Measurements from ENCODE around the gene KCNF1.

Gene KCNF1

DNA sequence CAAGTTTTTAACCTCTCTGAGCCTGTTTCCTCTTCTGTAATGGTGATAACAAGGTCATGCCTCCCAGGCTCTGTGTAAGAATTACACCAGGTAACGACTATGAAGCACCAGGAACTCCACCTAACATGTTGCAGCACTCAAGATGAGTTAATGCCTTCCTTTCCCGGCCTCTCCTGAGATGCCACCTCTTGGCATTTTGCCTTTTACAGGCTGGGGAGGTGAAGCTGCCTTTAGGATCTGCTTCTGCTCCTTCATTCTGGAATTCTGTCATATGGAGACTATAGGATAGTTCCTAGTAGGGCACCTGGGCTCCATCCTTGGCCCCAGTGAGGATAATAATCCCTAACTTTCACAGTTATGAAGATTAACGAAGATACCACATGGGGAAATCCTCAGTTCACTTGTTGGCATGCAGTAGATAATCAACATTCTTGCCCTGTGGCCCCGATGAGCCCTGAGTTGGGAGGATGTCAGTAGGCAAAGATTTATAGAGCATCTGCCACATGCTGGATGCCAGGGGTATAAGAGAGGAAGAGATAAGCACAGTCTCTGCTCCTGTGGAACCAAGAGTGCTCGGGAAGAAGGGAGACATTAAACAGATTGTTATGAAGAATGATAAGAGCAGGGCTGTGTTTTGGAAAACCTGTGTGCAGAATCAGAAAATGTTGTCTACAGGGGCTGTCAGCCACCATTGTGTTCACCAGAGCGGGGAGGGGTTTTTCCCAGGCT, 43.9 kb upstream of the KCNF1 start:
- H3K9me3 ChIP-seq (replicated peaks in 1 of 2; ENCODE audit: control insufficient read depth in 2 of 2, insufficient read depth in 1 of 2, low read depth in 1 of 2, low read length in 2 of 2) = peaks cover 0 to 3% of the 10 kb centered on the region in 2 donors
- no peaks in the 10 kb centered on the region for H3K36me3 ChIP-seq (replicated peaks in 1 of 2; ENCODE audit: control insufficient read depth in 2 of 2, insufficient read depth in 2 of 2, low read length in 2 of 2)
- H2AK5ac ChIP-seq (ENCODE audit: low read depth, low read length) = no peak overlapping the region
- H3K27me3 ChIP-seq (ENCODE audit: control insufficient read depth in 3 of 3, insufficient read depth in 3 of 3, low read depth in 1 of 3, low read length in 3 of 3) = peaks cover 0 to 22% (median 0%) of the 10 kb centered on the region in 3 experiments
- no peak overlapping the region for H3K27ac ChIP-seq (replicated peaks; ENCODE audit: low read length)
- WGBS, 2 donors (ENCODE audit: extremely low coverage in 2 of 2, insufficient read length in 2 of 2, insufficient replicate concordance in 1 of 2) = no CpG with 5 or more reads among the region's 6 CpGs
- no peak overlapping the region for H2BK120ac ChIP-seq (ENCODE audit: low read depth, low read length)
- H3K4me3 ChIP-seq (ENCODE audit: low read length in 2 of 2) = no peak overlapping the region
- no peak overlapping the region for H3K23ac ChIP-seq (ENCODE audit: low read depth, low read length, poor library complexity)
- H2AFZ ChIP-seq (ENCODE audit: low read length) = no peak overlapping the region
- no peak overlapping the region for H3K4me2 ChIP-seq (ENCODE audit: insufficient read depth, low read length, poor library complexity, severe bottlenecking)
- no peak overlapping the region for H2BK5ac ChIP-seq (ENCODE audit: low read length)
- H4K91ac ChIP-seq (ENCODE audit: low read depth, low read length, poor library complexity) = no peak overlapping the region
- no peak overlapping the region for H4K8ac ChIP-seq (ENCODE audit: low read depth, low read length)
- peaks cover 0 to 5% of the 10 kb centered on the region in 2 donors for H3K4me1 ChIP-seq (ENCODE audit: control insufficient read depth in 2 of 2, insufficient read depth in 1 of 2, low read depth in 1 of 2, low read length in 2 of 2)
- no peaks in the 10 kb centered on the region for H3K79me1 ChIP-seq (ENCODE audit: low read depth, low read length)
- H3K14ac ChIP-seq (ENCODE audit: low read length) = no peak overlapping the region
- no peak overlapping the region for H2BK15ac ChIP-seq (ENCODE audit: low read length)
- H3K9ac ChIP-seq (ENCODE audit: low read depth, low read length, poor library complexity) = no peak overlapping the region
- H2BK12ac ChIP-seq (ENCODE audit: low read length) = no peak overlapping the region
- DNase-seq (ENCODE audit: low spot score) = no peak
- no peak overlapping the region for H3K4ac ChIP-seq (ENCODE audit: low read length)
- no peak overlapping the region for H3K18ac ChIP-seq (ENCODE audit: low read length)

DNA sequence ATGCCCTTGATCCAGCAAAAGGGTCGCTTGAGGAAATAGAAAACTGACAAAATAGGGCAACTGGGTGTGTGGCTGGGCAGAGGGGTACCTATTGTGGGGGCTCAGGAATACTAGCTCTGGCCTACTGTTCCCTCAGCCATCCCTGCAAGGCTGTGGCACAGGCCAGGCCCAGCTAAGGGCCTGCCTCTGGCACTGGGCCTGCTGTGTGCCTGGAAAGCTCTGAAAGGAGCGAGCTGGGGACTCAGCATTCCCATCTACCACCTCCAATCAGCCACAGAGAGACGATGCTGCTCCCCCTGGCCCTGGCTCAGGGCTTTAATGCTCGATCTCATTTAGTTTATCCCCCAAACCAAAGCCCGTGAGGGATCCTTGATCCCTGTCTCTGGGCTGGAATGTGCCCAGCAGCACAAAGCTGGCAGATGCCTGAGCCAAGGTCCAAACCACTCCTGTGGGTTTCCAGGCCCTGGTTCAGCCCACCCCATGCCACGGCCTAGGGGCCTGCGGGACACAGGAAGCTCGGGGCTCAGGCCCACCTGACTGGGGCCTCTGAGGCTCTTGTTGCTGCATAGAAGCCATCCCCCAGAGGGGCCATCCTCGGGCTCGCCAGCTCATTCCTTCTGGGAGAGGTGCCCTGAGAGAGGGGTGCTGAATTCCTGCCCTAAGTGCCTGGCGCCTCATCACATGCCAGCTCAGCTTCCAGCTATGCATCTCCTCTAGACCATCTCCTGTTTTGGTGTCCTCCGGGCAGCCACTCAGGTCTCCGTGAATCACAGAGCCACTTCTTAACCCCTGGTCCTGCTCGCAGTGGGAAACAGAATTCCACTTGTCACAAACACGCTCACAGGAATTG, 43.0 kb upstream of the KCNF1 start:
- Histone ChIP-seq H3K9ac (ENCODE audit: low read depth, low read length, poor library complexity) (no peak overlapping the region), H2BK15ac (ENCODE audit: low read length) (peak overlapping the region; percentile 51), H3K23ac (ENCODE audit: low read depth, low read length, poor library complexity) (peak overlapping the region; percentile 49), H3K9me3 (replicated peaks in 1 of 2; ENCODE audit: control insufficient read depth in 2 of 2, insufficient read depth in 1 of 2, low read depth in 1 of 2, low read length in 2 of 2) (peaks cover 0 to 3% of the 10 kb centered on the region in 2 donors), H3K4me2 (ENCODE audit: insufficient read depth, low read length, poor library complexity, severe bottlenecking) (no peak overlapping the region), H4K8ac (ENCODE audit: low read depth, low read length) (no peak overlapping the region), H2AFZ (ENCODE audit: low read length) (no peak overlapping the region), H2AK5ac (ENCODE audit: low read depth, low read length) (peak overlapping the region; percentile 21), H3K27ac (replicated peaks; ENCODE audit: low read length) (no peak overlapping the region), H3K4ac (ENCODE audit: low read length) (no peak overlapping the region), H2BK12ac (ENCODE audit: low read length) (no peak overlapping the region), H3K4me3 (ENCODE audit: low read length in 2 of 2) (no peak overlapping the region), H3K14ac (ENCODE audit: low read length) (peak overlapping the region; percentile 50), H3K79me1 (ENCODE audit: low read depth, low read length) (no peaks in the 10 kb centered on the region), H3K4me1 (ENCODE audit: control insufficient read depth in 2 of 2, insufficient read depth in 1 of 2, low read depth in 1 of 2, low read length in 2 of 2) (peaks cover 0 to 5% of the 10 kb centered on the region in 2 donors), H2BK120ac (ENCODE audit: low read depth, low read length) (peak overlapping the region; percentile 7), H3K18ac (ENCODE audit: low read length) (peak overlapping the region; percentile 62), H2BK5ac (ENCODE audit: low read length) (no peak overlapping the region), H3K36me3 (replicated peaks in 1 of 2; ENCODE audit: control insufficient read depth in 2 of 2, insufficient read depth in 2 of 2, low read length in 2 of 2) (no peaks in the 10 kb centered on the region), H4K91ac (ENCODE audit: low read depth, low read length, poor library complexity) (no peak overlapping the region), H3K27me3 (ENCODE audit: control insufficient read depth in 3 of 3, insufficient read depth in 3 of 3, low read depth in 1 of 3, low read length in 3 of 3) (peaks cover 0 to 22% (median 0%) of the 10 kb centered on the region in 3 experiments)
- no peak for DNase-seq (ENCODE audit: low spot score)
- no CpG with 5 or more reads among the region's 15 CpGs for WGBS, 2 donors (ENCODE audit: extremely low coverage in 2 of 2, insufficient read length in 2 of 2, insufficient replicate concordance in 1 of 2)

GRCh38 chr2:10871978-10872377, 39.8 kb upstream of the KCNF1 start:
- H4K8ac ChIP-seq (ENCODE audit: low read depth, low read length) = no peak overlapping the region
- no peak overlapping the region for H2AFZ ChIP-seq (ENCODE audit: low read length)
- no peaks in the 10 kb centered on the region for H3K4me1 ChIP-seq (ENCODE audit: control insufficient read depth in 2 of 2, insufficient read depth in 1 of 2, low read depth in 1 of 2, low read length in 2 of 2)
- H2BK5ac ChIP-seq (ENCODE audit: low read length) = no peak overlapping the region
- no peak overlapping the region for H2BK15ac ChIP-seq (ENCODE audit: low read length)
- H3K79me1 ChIP-seq (ENCODE audit: low read depth, low read length) = no peaks in the 10 kb centered on the region
- WGBS, 2 donors (ENCODE audit: extremely low coverage in 2 of 2, insufficient read length in 2 of 2, insufficient replicate concordance in 1 of 2) = no CpG with 5 or more reads among the region's 1 CpG
- H2BK12ac ChIP-seq (ENCODE audit: low read length) = no peak overlapping the region
- H3K23ac ChIP-seq (ENCODE audit: low read depth, low read length, poor library complexity) = no peak overlapping the region
- H3K4me2 ChIP-seq (ENCODE audit: insufficient read depth, low read length, poor library complexity, severe bottlenecking) = no peak overlapping the region
- H3K9ac ChIP-seq (ENCODE audit: low read depth, low read length, poor library complexity) = no peak overlapping the region
- no peak overlapping the region for H4K91ac ChIP-seq (ENCODE audit: low read depth, low read length, poor library complexity)
- no peak overlapping the region for H3K18ac ChIP-seq (ENCODE audit: low read length)
- no peak overlapping the region for H3K27ac ChIP-seq (replicated peaks; ENCODE audit: low read length)
- no peak for DNase-seq (ENCODE audit: low spot score)
- H3K4me3 ChIP-seq (ENCODE audit: low read length in 2 of 2) = no peak overlapping the region
- H3K36me3 ChIP-seq (replicated peaks in 1 of 2; ENCODE audit: control insufficient read depth in 2 of 2, insufficient read depth in 2 of 2, low read length in 2 of 2) = no peaks in the 10 kb centered on the region
- H3K27me3 ChIP-seq (ENCODE audit: control insufficient read depth in 3 of 3, insufficient read depth in 3 of 3, low read depth in 1 of 3, low read length in 3 of 3) = peaks cover 0 to 18% (median 0%) of the 10 kb centered on the region in 3 experiments
- no peak overlapping the region for H2AK5ac ChIP-seq (ENCODE audit: low read depth, low read length)
- H2BK120ac ChIP-seq (ENCODE audit: low read depth, low read length) = no peak overlapping the region
- peaks cover 0 to 3% of the 10 kb centered on the region in 2 donors for H3K9me3 ChIP-seq (replicated peaks in 1 of 2; ENCODE audit: control insufficient read depth in 2 of 2, insufficient read depth in 1 of 2, low read depth in 1 of 2, low read length in 2 of 2)
- H3K14ac ChIP-seq (ENCODE audit: low read length) = no peak overlapping the region
- no peak overlapping the region for H3K4ac ChIP-seq (ENCODE audit: low read length)

DNA sequence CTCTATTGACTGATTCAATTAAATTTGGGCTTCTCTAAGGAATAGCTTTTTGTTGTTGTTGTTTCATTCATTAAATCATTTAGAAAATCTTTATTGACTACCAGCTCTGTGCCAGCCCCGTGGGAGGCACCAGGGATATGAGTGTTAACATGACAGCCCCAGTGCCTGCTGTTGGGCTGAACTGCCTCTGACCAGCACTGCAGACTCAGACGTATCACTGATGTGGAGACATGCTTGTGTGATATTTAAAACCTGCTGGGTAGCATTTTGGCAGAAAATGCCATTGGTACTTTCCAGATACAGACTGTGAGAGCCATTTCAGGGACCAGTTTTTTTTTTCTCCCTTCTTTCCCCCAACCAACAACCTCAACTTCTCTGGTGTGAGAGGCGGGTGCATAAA, 38.6 kb upstream of the KCNF1 start:
- no peak overlapping the region for H3K14ac ChIP-seq (ENCODE audit: low read length)
- no peak overlapping the region for H2AFZ ChIP-seq (ENCODE audit: low read length)
- H3K27ac ChIP-seq (replicated peaks; ENCODE audit: low read length) = no peak overlapping the region
- WGBS, 2 donors (ENCODE audit: extremely low coverage in 2 of 2, insufficient read length in 2 of 2, insufficient replicate concordance in 1 of 2) = no CpG with 5 or more reads among the region's 3 CpGs
- H3K4me1 ChIP-seq (ENCODE audit: control insufficient read depth in 2 of 2, insufficient read depth in 1 of 2, low read depth in 1 of 2, low read length in 2 of 2) = peaks cover 0 to 3% of the 10 kb centered on the region in 2 donors
- H4K8ac ChIP-seq (ENCODE audit: low read depth, low read length) = no peak overlapping the region
- no peak overlapping the region for H3K18ac ChIP-seq (ENCODE audit: low read length)
- H2BK12ac ChIP-seq (ENCODE audit: low read length) = no peak overlapping the region
- no peak overlapping the region for H2BK5ac ChIP-seq (ENCODE audit: low read length)
- H4K91ac ChIP-seq (ENCODE audit: low read depth, low read length, poor library complexity) = no peak overlapping the region
- no peak overlapping the region for H2BK15ac ChIP-seq (ENCODE audit: low read length)
- DNase-seq (ENCODE audit: low spot score) = no peak
- no peak overlapping the region for H3K23ac ChIP-seq (ENCODE audit: low read depth, low read length, poor library complexity)
- no peak overlapping the region for H3K4me2 ChIP-seq (ENCODE audit: insufficient read depth, low read length, poor library complexity, severe bottlenecking)
- H3K9me3 ChIP-seq (replicated peaks in 1 of 2; ENCODE audit: control insufficient read depth in 2 of 2, insufficient read depth in 1 of 2, low read depth in 1 of 2, low read length in 2 of 2) = peaks cover 2 to 3% of the 10 kb centered on the region in 2 donors
- H3K9ac ChIP-seq (ENCODE audit: low read depth, low read length, poor library complexity) = no peak overlapping the region
- no peak overlapping the region for H2BK120ac ChIP-seq (ENCODE audit: low read depth, low read length)
- no peak overlapping the region for H3K4me3 ChIP-seq (ENCODE audit: low read length in 2 of 2)
- H2AK5ac ChIP-seq (ENCODE audit: low read depth, low read length) = no peak overlapping the region
- no peaks in the 10 kb centered on the region for H3K79me1 ChIP-seq (ENCODE audit: low read depth, low read length)
- H3K36me3 ChIP-seq (replicated peaks in 1 of 2; ENCODE audit: control insufficient read depth in 2 of 2, insufficient read depth in 2 of 2, low read length in 2 of 2) = no peaks in the 10 kb centered on the region
- H3K4ac ChIP-seq (ENCODE audit: low read length) = no peak overlapping the region
- H3K27me3 ChIP-seq (ENCODE audit: control insufficient read depth in 3 of 3, insufficient read depth in 3 of 3, low read depth in 1 of 3, low read length in 3 of 3) = peaks cover 0 to 11% (median 0%) of the 10 kb centered on the region in 3 experiments
